Upper lobe of left lung (tissue), 6 donors: Measurements from ENCODE around the gene MYO5B. TPM values are rescaled to one million over a fixed set of nuclear protein-coding genes. Genes with fewer than 3 reads are reported as not detected.

Experiments used
- ATAC-seq, 2 donors: fragments of 200-7000 bp; cut with Tn5 transposase; one replicate each; pipeline ENCODE4 v1.9.1; 2022; ENCODE audit warnings: mild to moderate bottlenecking in 2 of 2, moderate library complexity in 2 of 2; ENCODE audit not compliant: low FRiP score in 2 of 2
- DNase-seq, 2 donors: peaks; one replicate each; pipeline ENCODE4 v3.0.0-alpha.2; 2019 to 2020
- H3K27ac ChIP-seq, 4 donors: fragments of 200-600 bp; sonication (generic); one replicate each; pipeline ENCODE4 v1.5.1; 2016 to 2019
- H3K27me3 ChIP-seq, 4 donors: fragments of 200-600 bp; sonication (generic); one replicate each; pipeline ENCODE4 v1.5.1; 2017 to 2019
- H3K36me3 ChIP-seq, 4 donors: fragments of 200-600 bp; sonication (generic); one replicate each; pipeline ENCODE4 v1.5.1; 2016 to 2019
- H3K4me1 ChIP-seq, 4 donors: fragments of 200-600 bp; sonication (generic); one replicate each; pipeline ENCODE4 v1.5.1; 2018 to 2019
- H3K4me3 ChIP-seq, 4 donors: fragments of 200-600 bp; sonication (generic); one replicate each; pipeline ENCODE4 v1.5.1; 2017 to 2019; ENCODE audit warnings: mild to moderate bottlenecking in 2 of 4, moderate library complexity in 1 of 4
- H3K9me3 ChIP-seq, 4 donors: fragments of 200-600 bp; sonication (generic); one replicate each; pipeline ENCODE4 v1.5.1; 2018 to 2019
- CTCF ChIP-seq, 6 experiments: fragments of 450-650 bp in 4 of 6; fragments of 200-600 bp in 2 of 6; sonication (generic) in 2 of 6; IDR thresholded peaks; one replicate each; pipeline ENCODE4 v1.5.1; 2016 to 2019; ENCODE audit warnings: antibody characterized with exemption in 6 of 6
- EP300 ChIP-seq, 4 donors: sonication (generic); formaldehyde crosslinking; IDR thresholded peaks; one replicate each; pipeline ENCODE4 v1.5.1; 2017; ENCODE audit warnings: antibody characterized with exemption in 4 of 4, control low read depth in 2 of 4
- POLR2A ChIP-seq, 4 donors: fragments of 450-650 bp; IDR thresholded peaks; one replicate each; pipeline ENCODE4 v1.5.1; 2016 to 2017; ENCODE audit warnings: antibody characterized with exemption in 4 of 4, mild to moderate bottlenecking in 2 of 4
- POLR2AphosphoS5 ChIP-seq, 2 donors: sonication (generic); formaldehyde crosslinking; IDR thresholded peaks; one replicate each; pipeline ENCODE4 v1.5.1; 2017; ENCODE audit warnings: antibody characterized with exemption in 2 of 2
- WGBS, 2 donors: methylation state at CpG; one replicate each; pipeline ENCODE4 v1.1.5; 2017 to 2018; 5-methylcytosine and 5-hydroxymethylcytosine counted together
- total RNA-seq, 6 donors: library from RNA; depleted of rRNA in 4 of 6; stranded (reverse); fragments of >200 nt in 4 of 6; gene quantifications; one replicate each; pipeline versions ENCODE4 v1.1.0 to v1.2.1, GENCODE V29; 2016 to 2021
- donor health status: DM: no; HTN: no; CAD: no; lungs with moderate emphysema.
- donor health status: DM: no; HTN: yes; CAD: no; lungs with severe emphysema.

Gene MYO5B
- total RNA-seq, 6 donors from 2014 or later, result 25.4 to 95.2 (median 49.6) TPM

- no peak for ATAC-seq
- 45 to 57% methylated on average over 4 of the region's 4 CpGs for WGBS, 2 donors
- Histone ChIP-seq H3K4me3 (no peak overlapping the region), H3K27me3 (no peaks in the 10 kb centered on the region), H3K4me1 (peaks cover 0 to 5% (median 0%) of the 10 kb centered on the region in 4 donors), H3K27ac (no peak overlapping the region), H3K36me3 (no peaks in the 10 kb centered on the region), H3K9me3 (no peaks in the 10 kb centered on the region)
- TF ChIP-seq POLR2AphosphoS5 (IDR thresholded peaks at IDR 0.05) (no peak), POLR2A (IDR thresholded peaks at IDR 0.05) (no peak), EP300 (IDR thresholded peaks at IDR 0.05) (no peak), CTCF (IDR thresholded peaks at IDR 0.05) (no peak)
- peak in 1 of 2 donors; percentile 25 for DNase-seq
Measured at GRCh38 chr18:50138181-50139064, 56.5 kb downstream of the MYO5B start.

GRCh38 chr18:50135903-50136302, 59.0 kb downstream of the MYO5B start:
- Histone ChIP-seq H3K36me3 (no peaks in the 10 kb centered on the region), H3K4me1 (peaks cover 0 to 5% (median 0%) of the 10 kb centered on the region in 4 donors), H3K27ac (no peak overlapping the region), H3K27me3 (no peaks in the 10 kb centered on the region), H3K4me3 (no peak overlapping the region), H3K9me3 (no peaks in the 10 kb centered on the region)
- no peak for DNase-seq
- TF ChIP-seq POLR2A (IDR thresholded peaks at IDR 0.05), result no peak
- no peak for TF ChIP-seq CTCF (IDR thresholded peaks at IDR 0.05)
- TF ChIP-seq POLR2AphosphoS5 (IDR thresholded peaks at IDR 0.05), result no peak
- no peak for TF ChIP-seq EP300 (IDR thresholded peaks at IDR 0.05)
- ATAC-seq, result no peak
- 82 to 88% methylated on average over 9 of the region's 9 CpGs for WGBS, 2 donors

DNA sequence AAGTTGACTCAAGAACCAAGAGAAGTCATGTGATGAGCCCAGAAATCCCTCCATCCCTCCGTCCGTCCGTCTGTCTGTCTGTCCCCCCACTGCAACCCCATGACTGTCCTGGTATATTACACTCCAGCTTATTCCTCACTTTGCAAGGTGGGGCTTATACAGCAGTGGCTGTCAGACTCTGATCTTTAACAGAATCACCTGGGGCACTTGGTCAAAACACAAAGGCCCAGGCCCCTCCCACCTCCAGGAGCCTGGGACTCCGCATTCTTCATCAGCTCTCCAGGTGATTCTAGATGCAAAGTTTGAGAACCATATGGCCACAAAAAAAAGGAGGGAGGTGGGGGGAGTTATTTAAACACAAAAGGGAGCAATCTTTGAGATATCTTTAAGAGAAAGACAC, 61.4 kb downstream of the MYO5B start:
- DNase-seq, result no peak
- ATAC-seq, result no peak
- no peaks in the 10 kb centered on the region for H3K36me3 ChIP-seq
- H3K27ac ChIP-seq, result no peak overlapping the region
- WGBS, 2 donors, result 86 to 88% methylated on average over 4 of the region's 4 CpGs
- H3K9me3 ChIP-seq, result no peaks in the 10 kb centered on the region
- TF ChIP-seq POLR2AphosphoS5 (IDR thresholded peaks at IDR 0.05), result no peak
- TF ChIP-seq POLR2A (IDR thresholded peaks at IDR 0.05), result no peak
- no peak for TF ChIP-seq CTCF (IDR thresholded peaks at IDR 0.05)
- TF ChIP-seq EP300 (IDR thresholded peaks at IDR 0.05), result no peak
- no peaks in the 10 kb centered on the region for H3K27me3 ChIP-seq
- no peaks in the 10 kb centered on the region for H3K4me1 ChIP-seq
- H3K4me3 ChIP-seq, result no peak overlapping the region

DNA sequence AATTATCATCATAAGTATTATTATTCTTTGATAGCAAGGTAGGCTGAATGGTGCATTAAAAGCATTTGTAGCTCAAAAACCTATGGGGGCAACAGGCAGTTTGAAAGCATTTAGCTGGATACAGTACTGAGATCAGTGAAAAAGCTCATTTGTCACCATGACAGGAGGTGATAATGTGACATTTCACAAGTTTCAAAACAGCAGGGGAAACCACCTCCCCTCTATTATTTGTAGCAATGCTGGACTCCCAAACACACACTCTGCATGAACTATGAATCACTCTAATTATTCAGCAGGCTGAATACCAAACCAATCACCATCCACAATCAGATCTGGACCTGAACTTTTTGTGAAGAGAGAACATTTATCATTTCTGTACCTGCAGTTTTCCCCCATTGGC, 63.4 kb downstream of the MYO5B start:
- Histone ChIP-seq H3K4me1 (no peaks in the 10 kb centered on the region), H3K27ac (no peak overlapping the region), H3K36me3 (no peaks in the 10 kb centered on the region), H3K27me3 (no peaks in the 10 kb centered on the region), H3K4me3 (no peak overlapping the region), H3K9me3 (no peaks in the 10 kb centered on the region)
- TF ChIP-seq POLR2A (IDR thresholded peaks at IDR 0.05) (no peak), CTCF (IDR thresholded peaks at IDR 0.05) (no peak), EP300 (IDR thresholded peaks at IDR 0.05) (no peak), POLR2AphosphoS5 (IDR thresholded peaks at IDR 0.05) (no peak)
- ATAC-seq, result no peak
- DNase-seq, result no peak
